ENCODE results near the gene ZNRF1. TPM values are rescaled to one million over a fixed set of nuclear protein-coding genes. Genes with fewer than 3 reads are reported as not detected.

Gene ZNRF1
- total and polyA plus RNA-seq, 2 of the 13 experiments (the other 11 are each of a cell fraction or from before 2014, with no cell fraction given): 43.9 to 58.7 TPM

DNA sequence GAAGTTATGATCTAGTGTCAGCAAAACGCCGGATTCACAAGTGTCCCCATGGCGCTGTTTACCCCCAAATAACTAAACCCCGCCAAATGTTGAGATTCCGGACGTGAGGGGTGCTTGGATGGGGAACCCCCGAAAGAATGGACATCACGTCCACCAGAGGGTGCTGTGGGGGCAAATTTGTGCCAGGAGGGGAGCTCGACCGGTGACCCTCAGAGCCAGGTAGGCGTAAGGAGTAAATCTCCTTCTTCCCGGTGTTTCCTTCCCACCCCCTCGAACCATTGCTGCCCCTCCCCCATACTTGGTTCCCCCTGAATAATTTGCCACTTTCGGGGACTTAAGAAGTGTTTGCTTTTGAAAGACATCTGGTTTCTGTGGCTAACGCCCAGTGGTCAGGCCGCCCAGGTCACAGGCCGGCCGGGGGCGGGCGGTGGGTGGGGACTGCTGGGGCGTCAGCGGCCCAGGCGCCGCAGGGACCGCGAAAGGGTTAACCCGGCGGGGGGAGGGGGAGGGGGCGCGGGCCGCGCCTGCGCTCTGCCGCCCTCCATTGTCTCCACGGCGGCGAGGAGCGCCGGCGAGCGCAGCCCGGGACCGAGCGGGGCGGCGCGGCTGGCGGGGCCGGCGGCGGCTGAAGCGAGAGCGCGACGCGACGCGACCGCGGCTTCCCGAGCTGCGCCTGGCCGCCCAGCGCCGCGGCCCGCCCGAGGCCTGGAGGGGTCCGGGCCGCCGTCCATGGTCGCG is at the start of gene ZNRF1 (continued):
- TF ChIP-seq ZNF674 (CRISPR knock-in tag; IDR thresholded peaks at IDR 0.05; ENCODE audit: low read depth) (no peak; the same call in 1 of the 2 replicates), HNRNPH1 (optimal IDR thresholded peaks at IDR 0.05; ENCODE audit: low read depth, low read length) (no peak), PTBP1 (IDR thresholded peaks at IDR 0.05; ENCODE audit: low read depth, low read length, poor library complexity, severe bottlenecking) (no peak), SYNCRIP (IDR thresholded peaks at IDR 0.05; ENCODE audit: insufficient read depth, low read depth, low read length) (no peak), ZNF709 (CRISPR knock-in tag; IDR thresholded peaks at IDR 0.05) (no peak), HNRNPUL1 (IDR thresholded peaks at IDR 0.05; ENCODE audit: low read depth, low read length) (no peak), ZBTB42 (CRISPR knock-in tag; IDR thresholded peaks at IDR 0.05) (peak; percentile 10; the same call in 1 of the 2 replicates), ZFP37 (CRISPR knock-in tag; IDR thresholded peaks at IDR 0.05; ENCODE audit: borderline replicate concordance) (no peak), MXD4 (CRISPR knock-in tag; IDR thresholded peaks at IDR 0.05) (no peak; the same call in 1 of the 2 replicates), XRCC5 (optimal IDR thresholded peaks at IDR 0.05; ENCODE audit: low read length) (no peak), SP140L (CRISPR knock-in tag; IDR thresholded peaks at IDR 0.05; ENCODE audit: borderline replicate concordance) (0 out of 2 replicates have a peak, but pooled peaks have one; percentile 58), ZBTB20 (CRISPR knock-in tag; IDR thresholded peaks at IDR 0.05; ENCODE audit: borderline replicate concordance, low read depth) (no peak; the same call in 1 of the 2 replicates), HNF4G (IDR thresholded peaks at IDR 0.05; ENCODE audit: borderline replicate concordance, low read depth, low read length) (no peak), HNF4G (CRISPR knock-in tag; IDR thresholded peaks at IDR 0.05; ENCODE audit: borderline replicate concordance, low read depth) (no peak), SNAI1 (CRISPR knock-in tag; IDR thresholded peaks at IDR 0.05; ENCODE audit: borderline replicate concordance) (no peak), HOXD1 (CRISPR knock-in tag; IDR thresholded peaks at IDR 0.05) (no peak), ZNF556 (CRISPR knock-in tag; IDR thresholded peaks at IDR 0.05; ENCODE audit: borderline replicate concordance) (peak; percentile 42; the same call in 1 of the 2 replicates), TBX2 (CRISPR knock-in tag; IDR thresholded peaks at IDR 0.05; ENCODE audit: borderline replicate concordance) (no peak; the same call in 1 of the 2 replicates), ZNF552 (CRISPR knock-in tag; IDR thresholded peaks at IDR 0.05; ENCODE audit: borderline replicate concordance) (no peak), SIN3B (IDR thresholded peaks at IDR 0.05; ENCODE audit: low read length) (no peak), ZSCAN9 (CRISPR knock-in tag; IDR thresholded peaks at IDR 0.05; ENCODE audit: borderline replicate concordance) (no peak; the same call in 1 of the 2 replicates), ZNF124 (CRISPR knock-in tag; IDR thresholded peaks at IDR 0.05) (no peak), ZEB1 (IDR thresholded peaks at IDR 0.05; ENCODE audit: insufficient replicate concordance, low read depth) (no peak), YEATS4 (CRISPR knock-in tag; IDR thresholded peaks at IDR 0.05; ENCODE audit: borderline replicate concordance) (0 out of 2 replicates have a peak, but pooled peaks have one; percentile 5), ZNF232 (CRISPR knock-in tag; IDR thresholded peaks at IDR 0.05; ENCODE audit: borderline replicate concordance) (0 out of 2 replicates have a peak, but pooled peaks have one; percentile 27), NR2F1 (CRISPR knock-in tag; IDR thresholded peaks at IDR 0.05) (peak in 1 of 2 experiments; percentile 61; a peak in 3 of 4 replicates), ADNP (CRISPR knock-in tag; IDR thresholded peaks at IDR 0.05) (no peak), ZNF350 (CRISPR knock-in tag; IDR thresholded peaks at IDR 0.05; ENCODE audit: borderline replicate concordance, low read depth) (peak; percentile 60; the same call in 1 of the 2 replicates)
- TF ChIP-seq, protein P1, sequence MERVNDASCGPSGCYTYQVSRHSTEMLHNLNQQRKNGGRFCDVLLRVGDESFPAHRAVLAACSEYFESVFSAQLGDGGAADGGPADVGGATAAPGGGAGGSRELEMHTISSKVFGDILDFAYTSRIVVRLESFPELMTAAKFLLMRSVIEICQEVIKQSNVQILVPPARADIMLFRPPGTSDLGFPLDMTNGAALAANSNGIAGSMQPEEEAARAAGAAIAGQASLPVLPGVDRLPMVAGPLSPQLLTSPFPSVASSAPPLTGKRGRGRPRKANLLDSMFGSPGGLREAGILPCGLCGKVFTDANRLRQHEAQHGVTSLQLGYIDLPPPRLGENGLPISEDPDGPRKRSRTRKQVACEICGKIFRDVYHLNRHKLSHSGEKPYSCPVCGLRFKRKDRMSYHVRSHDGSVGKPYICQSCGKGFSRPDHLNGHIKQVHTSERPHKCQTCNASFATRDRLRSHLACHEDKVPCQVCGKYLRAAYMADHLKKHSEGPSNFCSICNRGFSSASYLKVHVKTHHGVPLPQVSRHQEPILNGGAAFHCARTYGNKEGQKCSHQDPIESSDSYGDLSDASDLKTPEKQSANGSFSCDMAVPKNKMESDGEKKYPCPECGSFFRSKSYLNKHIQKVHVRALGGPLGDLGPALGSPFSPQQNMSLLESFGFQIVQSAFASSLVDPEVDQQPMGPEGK (CRISPR knock-in tag; IDR thresholded peaks at IDR 0.05): peak; percentile 59

Data from HepG2 (cell line).